KOPT-K1 (cell line): ENCODE data around the gene SRSF8.

Source experiments
- H3K27ac ChIP-seq: fragments of 200-600 bp; sonication (generic); 2 replicates; pipeline ENCODE4 v1.5.1; 2016; ENCODE audit warnings: antibody characterized with exemption, mild to moderate bottlenecking, low read depth, low read length; ENCODE audit not compliant: poor library complexity, severe bottlenecking
- H3K36me3 ChIP-seq: fragments of 200-600 bp; sonication (generic); 2 replicates; pipeline ENCODE4 v1.5.1; 2017; ENCODE audit warnings: antibody characterized with exemption, mild to moderate bottlenecking, low read length, moderate library complexity; ENCODE audit not compliant: insufficient read depth
- H3K9me3 ChIP-seq: fragments of 200-600 bp; sonication (generic); 2 replicates; pipeline ENCODE4 v1.5.1; 2017; ENCODE audit warnings: antibody characterized with exemption, low read length, mild to moderate bottlenecking; ENCODE audit not compliant: insufficient read depth, poor library complexity, severe bottlenecking

SRSF8 gene

DNA sequence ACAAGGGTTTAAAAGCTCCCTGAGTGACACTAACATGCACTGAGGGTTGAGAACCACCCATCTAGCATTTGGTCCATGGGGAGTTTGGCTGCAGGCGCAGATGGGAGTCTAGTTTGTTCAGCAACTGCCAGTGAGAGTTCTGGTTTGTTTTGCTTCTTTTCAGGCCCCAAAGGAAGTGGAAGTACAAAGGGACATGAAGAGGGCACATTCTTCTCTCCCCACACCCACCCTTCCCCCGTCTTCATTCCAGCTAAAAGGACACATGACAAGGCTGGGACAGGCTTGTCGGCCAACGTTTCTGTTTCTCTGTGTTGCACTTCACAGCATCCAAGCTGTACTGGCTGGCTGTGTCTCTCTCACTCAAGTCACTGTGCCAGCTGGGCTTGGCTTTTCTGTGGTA lies 14.7 kb downstream of the SRSF8 start:
- no peak overlapping the region for H3K27ac ChIP-seq
- H3K9me3 ChIP-seq: no peaks in the 10 kb centered on the region

DNA sequence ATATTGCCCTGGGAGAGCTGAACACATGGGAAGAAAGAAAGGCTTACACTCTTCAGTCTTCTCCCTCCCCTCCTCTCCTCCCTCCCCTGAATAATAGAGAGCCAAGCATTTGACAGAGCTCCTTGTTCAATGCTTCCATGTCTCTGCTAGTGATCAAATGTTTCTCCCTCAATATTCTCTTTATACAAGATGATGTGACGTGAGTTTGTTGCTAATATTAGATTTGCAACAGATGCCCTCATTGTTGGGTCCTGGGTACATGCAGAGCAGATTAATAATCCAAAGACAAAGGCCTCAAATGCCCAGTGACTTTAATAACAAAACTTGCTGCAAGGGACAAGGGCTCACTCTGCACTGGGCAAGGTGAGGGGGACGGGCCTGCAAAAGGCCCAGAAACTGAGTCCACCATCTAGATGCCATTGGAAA lies 15.9 kb downstream of the SRSF8 start:
- Histone ChIP-seq H3K27ac (no peak overlapping the region), H3K36me3 (no peaks in the 10 kb centered on the region), H3K9me3 (no peaks in the 10 kb centered on the region)

More for the DNA sequence above, 14.7 kb downstream of the SRSF8 start:
- no peaks in the 10 kb centered on the region for H3K36me3 ChIP-seq

DNA sequence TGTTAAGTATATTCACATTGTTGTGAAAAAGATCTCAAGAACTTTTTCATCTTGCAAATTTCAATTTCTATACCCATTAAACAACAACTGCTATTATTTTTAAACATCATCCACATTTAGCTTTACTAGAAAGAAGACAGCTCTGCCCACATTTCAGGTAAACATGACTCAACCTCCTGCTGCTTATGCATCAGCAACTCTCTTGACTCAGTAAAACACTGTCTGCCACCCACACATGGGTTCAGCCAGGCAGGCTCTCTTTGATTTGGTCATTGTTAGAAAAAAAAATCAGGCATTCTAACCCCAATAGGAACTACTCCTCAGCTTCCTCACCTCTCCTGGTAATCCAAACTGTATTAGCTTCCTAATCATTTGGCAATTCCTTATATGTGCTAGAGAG lies 17.8 kb downstream of the SRSF8 start:
- Histone ChIP-seq H3K36me3 (no peaks in the 10 kb centered on the region), H3K27ac (no peak overlapping the region), H3K9me3 (no peaks in the 10 kb centered on the region)

DNA sequence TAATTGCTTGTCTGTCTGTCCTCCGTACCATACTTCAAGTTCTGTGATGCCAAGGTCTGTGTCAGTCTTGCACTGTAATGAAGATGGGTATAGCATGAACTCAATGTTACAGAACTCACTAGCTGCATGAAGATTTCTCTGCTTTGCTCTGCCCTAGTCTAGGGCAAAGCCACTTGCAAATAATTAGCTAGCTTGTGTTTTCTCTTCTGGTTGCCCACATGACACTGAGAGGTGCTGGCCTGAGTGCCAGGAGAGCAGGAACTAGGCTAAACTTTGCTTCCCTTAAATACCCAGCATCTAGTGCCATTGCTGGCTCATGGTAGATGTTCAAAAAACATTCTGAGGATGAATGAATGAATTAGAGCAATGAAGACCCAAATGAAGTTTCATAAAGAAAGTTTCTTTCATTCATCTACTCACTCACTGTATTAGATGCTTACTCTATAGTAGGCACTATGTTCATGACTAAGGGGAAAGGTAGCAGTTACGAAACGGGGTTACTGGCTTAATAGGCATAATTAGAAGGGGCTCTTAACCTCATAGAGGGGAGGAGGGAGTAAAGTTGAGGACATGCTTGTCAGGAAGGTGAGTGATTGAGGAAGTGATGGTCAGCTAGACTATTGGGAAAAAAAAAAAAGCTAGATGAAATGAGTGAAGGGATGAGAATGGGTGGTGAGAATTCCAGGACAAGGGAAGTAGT lies 18.5 kb downstream of the SRSF8 start:
- Histone ChIP-seq H3K36me3 (no peaks in the 10 kb centered on the region), H3K27ac (no peak overlapping the region), H3K9me3 (no peaks in the 10 kb centered on the region)

DNA sequence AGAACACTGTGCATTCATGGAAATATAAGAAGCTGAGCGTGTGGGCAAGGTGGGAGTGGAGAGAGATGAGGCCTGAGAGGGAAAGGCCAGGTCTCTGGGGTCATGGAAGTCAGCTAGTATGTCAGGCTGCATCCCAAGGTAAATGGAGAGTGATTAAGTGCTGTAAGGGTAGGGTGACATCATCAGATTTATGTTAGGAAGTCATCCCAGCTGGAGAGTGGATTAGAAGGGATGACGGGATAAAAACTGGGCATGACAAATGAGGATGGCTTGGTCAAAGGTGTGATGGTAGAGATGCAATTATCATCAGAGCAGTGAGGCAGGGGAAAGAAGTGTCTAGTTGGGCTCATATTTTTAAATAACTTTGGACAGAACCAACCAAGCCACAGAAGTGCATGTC lies 19.4 kb downstream of the SRSF8 start:
- H3K36me3 ChIP-seq: no peaks in the 10 kb centered on the region
- no peaks in the 10 kb centered on the region for H3K9me3 ChIP-seq
- no peak overlapping the region for H3K27ac ChIP-seq

DNA sequence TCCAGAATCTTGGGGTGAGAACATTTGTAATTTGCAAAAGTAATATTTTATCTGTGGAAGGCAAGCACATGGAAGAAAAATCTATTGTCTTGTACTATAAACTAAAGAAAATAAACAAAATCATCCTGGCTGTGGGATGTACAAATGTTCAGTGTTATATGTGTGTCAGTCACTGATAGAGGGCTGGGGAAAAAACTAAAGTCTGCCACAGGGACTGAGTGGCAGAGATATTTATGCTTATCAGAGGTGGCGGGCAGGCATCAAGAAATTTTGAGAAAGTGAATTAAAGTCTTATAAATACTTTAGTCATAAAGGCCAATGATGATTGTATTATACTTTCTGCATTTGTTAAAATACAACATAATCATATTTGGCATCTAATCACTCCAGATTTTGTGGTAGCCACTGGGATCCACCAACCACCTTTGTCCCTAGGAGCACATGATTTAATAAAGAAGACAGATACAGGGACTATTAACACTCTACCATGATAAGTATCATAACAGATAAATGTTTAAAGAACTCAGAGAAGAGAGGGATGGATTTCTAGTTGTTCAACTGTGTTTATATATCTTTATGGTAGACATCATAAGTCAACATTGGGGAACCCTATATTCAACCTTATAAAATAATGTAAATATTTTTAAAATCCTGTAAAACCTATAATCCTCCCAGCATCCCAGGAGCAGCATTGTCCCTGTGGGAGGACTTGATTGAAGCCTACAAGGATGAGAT lies 20.3 kb downstream of the SRSF8 start:
- no peaks in the 10 kb centered on the region for H3K9me3 ChIP-seq
- no peak overlapping the region for H3K27ac ChIP-seq
- no peaks in the 10 kb centered on the region for H3K36me3 ChIP-seq

DNA sequence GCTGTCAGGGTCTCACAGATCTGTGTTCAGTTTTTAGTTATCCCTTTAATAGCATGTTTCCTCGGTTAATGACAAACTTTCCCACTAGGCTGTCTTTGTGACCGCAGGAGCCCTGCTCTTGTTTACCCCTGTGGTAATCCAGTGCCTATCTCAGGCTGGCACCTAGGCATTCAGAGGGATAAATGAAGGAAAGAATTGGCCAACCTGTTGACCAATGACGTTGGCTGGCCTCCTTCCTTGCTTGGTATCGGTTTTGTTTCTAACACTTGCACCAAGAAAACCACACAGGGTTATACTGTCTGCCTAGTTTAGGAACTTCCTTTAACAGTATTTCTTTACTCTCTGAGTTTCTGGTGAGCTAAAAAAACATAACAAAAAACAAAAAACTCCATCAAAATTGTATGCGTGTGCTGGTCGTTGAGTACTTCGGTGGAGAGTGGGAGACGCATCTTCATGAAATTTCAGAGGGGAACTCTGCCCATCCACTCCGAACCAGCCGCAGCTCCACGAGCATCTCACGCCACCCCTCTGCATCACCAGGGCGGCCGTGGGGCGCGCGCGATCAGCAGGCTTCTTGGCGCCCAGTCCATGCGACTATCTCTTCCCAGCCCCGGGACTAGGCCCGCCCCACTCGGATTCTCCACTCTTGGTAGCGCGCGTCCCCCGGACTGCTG lies 22.4 kb downstream of the SRSF8 start:
- Histone ChIP-seq H3K36me3 (no peaks in the 10 kb centered on the region), H3K27ac (no peak overlapping the region), H3K9me3 (no peaks in the 10 kb centered on the region)

DNA sequence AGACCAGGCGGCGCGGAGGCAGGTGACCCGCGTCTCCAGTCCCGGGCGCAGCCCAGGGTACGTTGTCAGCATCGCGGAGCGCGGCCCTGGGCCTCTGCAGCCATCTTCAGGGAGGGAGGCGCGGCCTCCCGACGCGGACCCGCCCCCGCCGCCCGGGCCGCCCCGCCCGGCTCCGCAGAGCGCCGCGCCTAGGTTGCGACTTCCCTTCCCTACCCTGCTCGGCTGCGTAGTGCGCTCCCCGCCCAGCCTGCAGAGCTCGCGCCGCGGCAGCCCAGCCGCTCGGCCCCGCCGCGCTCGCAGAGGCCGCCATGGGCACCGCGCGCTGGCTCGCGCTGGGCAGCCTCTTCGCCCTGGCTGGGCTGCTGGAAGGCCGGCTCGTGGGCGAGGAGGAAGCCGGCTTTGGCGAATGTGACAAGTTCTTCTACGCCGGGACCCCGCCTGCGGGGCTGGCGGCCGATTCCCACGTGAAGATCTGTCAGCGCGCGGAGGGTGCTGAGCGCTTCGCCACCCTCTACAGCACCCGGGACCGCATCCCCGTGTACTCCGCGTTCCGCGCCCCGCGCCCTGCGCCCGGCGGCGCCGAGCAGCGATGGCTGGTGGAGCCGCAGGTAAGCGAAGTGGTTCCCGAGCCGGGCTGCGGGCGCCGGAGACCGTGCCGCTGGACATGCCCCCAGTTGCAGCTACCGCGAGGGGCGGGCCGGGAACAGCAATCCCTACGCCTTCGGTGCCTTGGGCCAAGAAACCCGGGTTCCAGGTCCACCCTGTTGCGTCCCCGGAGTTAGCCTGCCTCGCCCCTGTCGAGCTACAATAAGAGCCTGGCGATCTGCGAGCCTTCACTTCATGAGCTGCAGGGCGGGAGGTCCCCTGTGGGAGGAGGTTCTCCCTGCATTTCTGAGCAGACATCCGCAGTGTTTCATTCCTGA lies 23.2 kb downstream of the SRSF8 start, which contains the start of gene ENDOD1:
Gene ENDOD1, plus strand, starts transcription at position 227 of the 923 bp plus-strand sequence. Its CDS starts 82 bp downstream, at position 309.
- H3K27ac ChIP-seq: no peak within 1 kb of the TSS
- H3K9me3 ChIP-seq: no peaks in the 10 kb centered on the region
- no peaks in the 10 kb centered on the region for H3K36me3 ChIP-seq

DNA sequence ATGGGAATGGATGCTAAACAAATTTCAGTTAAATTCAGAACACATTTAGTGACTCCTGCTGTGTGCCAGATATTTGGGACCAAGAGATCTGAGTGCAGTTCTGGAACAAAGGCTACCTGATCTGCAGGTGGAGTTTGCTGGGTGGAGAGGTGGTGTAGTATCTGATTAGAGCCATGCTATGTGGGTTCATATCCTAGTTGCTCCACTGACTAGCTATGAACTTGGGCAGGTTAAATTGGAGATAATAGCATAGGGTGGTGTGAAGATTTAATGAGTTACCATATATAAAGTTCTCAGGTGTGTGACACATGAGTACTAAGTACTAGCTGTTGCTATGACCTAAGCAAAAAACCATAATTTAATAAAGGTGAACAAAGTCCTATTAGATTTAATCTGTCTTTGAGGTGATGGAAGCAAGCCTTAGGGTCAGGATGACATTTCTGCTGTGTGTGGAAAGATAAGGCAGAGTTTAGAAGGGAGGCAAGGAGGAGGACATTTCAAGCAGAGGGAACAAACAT lies 25.0 kb downstream of the SRSF8 start:
- H3K27ac ChIP-seq: no peak overlapping the region
- H3K9me3 ChIP-seq: no peaks in the 10 kb centered on the region
- no peaks in the 10 kb centered on the region for H3K36me3 ChIP-seq

DNA sequence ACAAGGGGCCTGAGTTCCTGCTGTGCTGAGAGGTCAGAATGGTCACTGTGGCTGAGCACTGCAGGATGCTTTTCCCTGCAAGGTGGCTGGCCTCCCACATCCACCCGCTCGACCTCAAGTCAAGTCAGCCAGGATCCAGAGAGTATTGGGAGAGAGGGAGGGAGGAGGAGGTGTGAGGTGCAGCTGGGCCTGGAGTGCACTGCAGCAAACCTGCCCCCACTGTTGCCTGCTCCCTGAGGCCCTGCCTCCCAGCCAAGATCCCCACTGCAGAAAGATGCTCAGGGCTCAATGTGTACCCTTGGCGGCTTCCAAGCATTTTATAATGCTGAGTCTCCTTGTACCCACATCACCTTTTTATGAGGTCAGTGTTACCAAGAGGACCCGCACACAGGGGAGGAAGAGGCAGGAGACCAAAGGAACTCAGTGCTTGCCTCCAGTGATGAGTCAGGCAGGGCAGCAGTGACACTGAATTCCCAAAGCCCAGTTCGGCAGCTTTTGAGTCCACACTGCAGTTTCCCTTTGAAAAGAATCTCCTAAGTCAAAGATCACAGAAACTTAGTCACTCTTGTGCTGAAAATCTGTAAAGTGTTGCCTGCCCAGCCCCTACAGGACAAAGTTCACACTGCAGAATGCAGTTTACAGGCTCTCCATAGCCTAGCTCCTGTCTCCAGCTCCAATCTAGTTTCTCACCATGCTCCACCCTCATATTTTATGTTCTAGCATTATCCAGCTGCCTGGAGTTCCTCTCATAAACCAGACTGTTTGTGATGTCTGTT lies 26.0 kb downstream of the SRSF8 start:
- no peak overlapping the region for H3K27ac ChIP-seq
- no peaks in the 10 kb centered on the region for H3K36me3 ChIP-seq
- no peaks in the 10 kb centered on the region for H3K9me3 ChIP-seq

DNA sequence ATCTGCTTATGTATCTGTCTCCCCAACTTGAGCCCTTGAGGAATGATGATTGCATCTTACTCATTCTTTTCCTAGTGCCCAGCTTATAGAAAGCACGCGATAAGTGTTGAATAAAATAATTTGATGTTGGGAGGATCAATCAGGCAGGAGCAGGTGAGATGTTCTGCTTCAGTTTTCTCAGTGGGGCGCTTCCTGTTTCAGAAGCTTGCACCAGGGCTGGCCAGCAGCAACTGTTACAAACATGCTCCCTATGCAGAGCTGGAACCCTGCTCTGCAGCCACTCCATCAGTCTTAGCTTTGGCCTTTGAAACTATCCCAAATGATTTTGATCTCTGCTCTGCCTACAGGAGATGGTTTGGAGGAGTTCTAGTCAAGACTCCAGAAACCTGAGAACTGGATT lies 26.8 kb downstream of the SRSF8 start:
- Histone ChIP-seq H3K9me3 (no peaks in the 10 kb centered on the region), H3K27ac (no peak overlapping the region), H3K36me3 (no peaks in the 10 kb centered on the region)

DNA sequence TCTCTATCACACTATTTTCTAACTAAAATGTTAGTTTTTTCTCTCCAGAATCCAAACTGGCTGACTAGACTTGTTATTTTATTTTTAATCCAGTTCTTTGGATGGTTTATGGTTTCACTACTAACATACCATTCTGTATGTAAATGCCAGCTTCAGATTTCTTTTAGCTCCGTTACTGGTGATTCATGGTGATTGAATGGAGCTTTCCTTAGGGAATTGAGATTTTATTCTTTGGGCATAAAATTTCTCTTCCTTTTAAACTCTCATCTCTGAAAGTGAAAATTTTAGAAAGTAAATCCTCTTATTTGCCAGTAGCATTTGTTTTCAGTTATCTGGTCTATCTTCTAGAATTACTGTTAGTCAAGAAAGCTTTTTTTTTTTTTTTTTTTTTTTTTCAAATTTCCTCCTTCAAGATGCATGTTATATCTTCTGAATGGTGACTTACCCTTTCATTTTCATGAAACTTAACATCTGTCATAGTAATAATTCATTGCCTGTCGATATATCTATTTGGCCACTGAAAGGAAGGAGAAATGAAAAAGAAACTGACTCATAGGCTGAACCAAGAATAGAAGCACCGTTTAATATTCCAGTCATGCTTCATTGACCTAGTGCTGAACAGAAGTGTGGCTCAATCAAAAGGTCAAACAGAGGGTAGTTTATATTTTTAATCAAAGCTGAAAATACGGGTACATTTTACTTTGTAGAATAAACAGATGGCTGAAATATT lies 29.3 kb downstream of the SRSF8 start:
- no peaks in the 10 kb centered on the region for H3K9me3 ChIP-seq
- no peaks in the 10 kb centered on the region for H3K36me3 ChIP-seq
- H3K27ac ChIP-seq: no peak overlapping the region

DNA sequence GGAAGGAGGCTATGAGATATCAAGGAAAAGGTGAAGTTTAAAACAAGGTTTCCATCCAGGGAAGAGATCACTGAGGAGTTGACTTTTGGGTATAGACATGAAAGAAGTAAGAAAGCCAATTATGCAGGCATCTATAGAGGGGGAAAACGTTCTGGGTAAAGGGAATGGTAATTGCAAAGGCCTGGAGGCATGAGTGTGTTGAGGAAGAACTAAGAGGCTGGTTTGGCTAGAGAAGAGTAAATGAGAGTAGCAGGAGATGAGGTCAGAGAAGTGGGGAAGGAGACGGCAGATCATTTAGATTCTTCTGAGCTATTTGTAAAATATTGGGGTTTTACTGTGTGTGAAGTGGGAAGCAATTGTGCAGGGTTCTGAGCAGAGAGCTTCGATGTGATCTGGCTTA lies 30.5 kb downstream of the SRSF8 start:
- no peaks in the 10 kb centered on the region for H3K36me3 ChIP-seq
- no peaks in the 10 kb centered on the region for H3K9me3 ChIP-seq
- H3K27ac ChIP-seq: no peak overlapping the region
